Measurements from ENCODE around the gene RASAL3. TPM values are rescaled to one million over a fixed set of nuclear protein-coding genes. Genes with fewer than 3 reads are reported as not detected.

Gene RASAL3
- total and polyA plus RNA-seq, 7 donors = 0.21 to 2.0 (median 0.47) TPM

GRCh38 chr19:15450528-15450890 is 13.8 kb downstream of the RASAL3 start:
- Histone ChIP-seq H3K9me3 (no peaks in the 10 kb centered on the region), H3K4me3 (no peak overlapping the region), H3K4me1 (peaks cover 21% of the 10 kb centered on the region), H3K27ac (peak overlapping the region; percentile 78), H3K27me3 (ENCODE audit: insufficient read depth in 3 of 3, low read length in 2 of 3) (peaks cover 0 to 6% (median 0%) of the 10 kb centered on the region in 3 donors), H3K36me3 (ENCODE audit: insufficient read depth in 1 of 2, low read depth in 1 of 2) (no peaks in the 10 kb centered on the region)
- ATAC-seq = no peak
- 85 to 93% (median 88%) methylated on average over 1 of the region's 1 CpG for WGBS, 3 donors
- intact Hi-C loops (cut with DNase I) = loop anchor here (2.0 to 10.0 kb wide), 5 partner anchors 104 to 276 kb away; no protein-coding TSS in a partner anchor
- no peak for DNase-seq
- TF ChIP-seq CTCF (IDR thresholded peaks at IDR 0.05) = no peak

GRCh38 chr19:15449620-15450527 is 14.5 kb downstream of the RASAL3 start, which contains the start of gene WIZ:
Gene WIZ (minus strand): TSS chr19:15449956. CDS start chr19:15448307, 1,649 bp downstream.
- peaks cover 27% of the 10 kb centered on the region for H3K4me1 ChIP-seq
- WGBS, 3 donors = 1% methylated on average over 20 to 75 of the region's 77 CpGs
- no peak for TF ChIP-seq CTCF (IDR thresholded peaks at IDR 0.05)
- no peaks in the 10 kb centered on the region for H3K9me3 ChIP-seq
- H3K27me3 ChIP-seq (ENCODE audit: insufficient read depth in 3 of 3, low read length in 2 of 3) = peaks cover 0 to under 1% (median 0%) of the 10 kb centered on the region in 3 donors
- intact Hi-C loops (cut with DNase I) = loop anchor here (2.0 to 10.0 kb wide), 6 partner anchors 73 to 275 kb away; partner anchors contain the start of gene AKAP8 (in 1 of the 2)
- no peaks in the 10 kb centered on the region for H3K36me3 ChIP-seq (ENCODE audit: insufficient read depth in 1 of 2, low read depth in 1 of 2)
- H3K4me3 ChIP-seq = peak within 1 kb of the TSS; percentile 78
- DNase-seq (peak; percentile 91 to 94), ATAC-seq (peak; percentile 16 to 42 (median 18))
- H3K27ac ChIP-seq = peak within 1 kb of the TSS; percentile 78

- H3K27ac ChIP-seq = peak overlapping the region; percentile 78
Observed at GRCh38 chr19:15448778-15449619, 15.3 kb downstream of the RASAL3 start.

More at GRCh38 chr19:15448778-15449619, 15.3 kb downstream of the RASAL3 start:
- Histone ChIP-seq H3K9me3 (no peaks in the 10 kb centered on the region), H3K4me1 (peaks cover 36% of the 10 kb centered on the region), H3K4me3 (peak overlapping the region; percentile 78), H3K36me3 (ENCODE audit: insufficient read depth in 1 of 2, low read depth in 1 of 2) (no peaks in the 10 kb centered on the region), H3K27me3 (ENCODE audit: insufficient read depth in 3 of 3, low read length in 2 of 3) (no peaks in the 10 kb centered on the region)
- DNase-seq (peak in 1 of 2 donors; percentile 69), ATAC-seq (no peak)
- intact Hi-C loops (cut with DNase I) = loop anchor here in 1 of 2 donors (5.0 kb wide), 1 partner anchor 72 kb away; the partner anchor contains the start of gene AKAP8
- no peak for TF ChIP-seq CTCF (IDR thresholded peaks at IDR 0.05)
- 3 to 9% (median 6%) methylated on average over 19 to 43 of the region's 43 CpGs for WGBS, 3 donors
